GM21390 (cell line): ENCODE data around the gene SPAG17.

Experiments
- ATAC-seq: cut with Tn5 transposase; IDR thresholded peaks from one replicate; pipeline ENCODE4 v1.9.1; 2021; ENCODE audit not compliant: unreplicated experiment

SPAG17 gene

DNA sequence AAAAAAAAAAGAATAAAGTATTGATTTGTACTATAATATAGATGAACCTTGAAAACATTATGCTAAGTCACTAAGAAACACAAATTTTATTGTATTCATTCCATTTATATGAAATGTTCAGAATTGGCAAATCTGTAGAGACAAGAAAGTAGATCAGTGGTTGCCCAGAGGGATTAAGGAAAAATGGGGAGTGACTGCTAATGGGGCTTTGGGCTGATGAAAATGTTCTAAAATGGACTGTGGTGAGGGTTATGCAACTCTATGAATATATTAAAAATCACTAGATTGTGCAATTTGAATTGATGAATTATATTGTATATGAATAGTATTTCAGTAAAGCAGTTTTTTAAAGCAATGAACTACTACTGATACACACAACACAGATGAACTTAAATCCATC lies 265.7 kb downstream of the SPAG17 start:
- no peak for ATAC-seq

DNA sequence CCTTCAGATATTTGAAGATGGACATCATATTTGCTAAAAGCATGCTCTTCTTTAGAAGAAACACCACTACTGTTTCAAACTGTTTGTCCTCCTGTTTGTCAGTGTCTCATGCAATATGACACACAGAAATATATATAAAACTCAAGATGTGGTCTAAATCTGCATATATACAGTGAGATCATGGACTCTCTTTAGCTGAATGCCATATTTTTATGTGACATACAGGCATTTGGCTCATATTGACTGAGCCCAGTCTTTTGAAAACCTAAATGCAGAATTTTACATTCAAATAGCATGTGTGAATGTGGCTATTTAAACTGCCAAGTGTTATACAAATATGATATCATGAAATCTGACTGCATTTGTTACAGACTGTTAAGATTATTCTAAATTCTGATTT lies 274.0 kb downstream of the SPAG17 start:
- no peak for ATAC-seq

DNA sequence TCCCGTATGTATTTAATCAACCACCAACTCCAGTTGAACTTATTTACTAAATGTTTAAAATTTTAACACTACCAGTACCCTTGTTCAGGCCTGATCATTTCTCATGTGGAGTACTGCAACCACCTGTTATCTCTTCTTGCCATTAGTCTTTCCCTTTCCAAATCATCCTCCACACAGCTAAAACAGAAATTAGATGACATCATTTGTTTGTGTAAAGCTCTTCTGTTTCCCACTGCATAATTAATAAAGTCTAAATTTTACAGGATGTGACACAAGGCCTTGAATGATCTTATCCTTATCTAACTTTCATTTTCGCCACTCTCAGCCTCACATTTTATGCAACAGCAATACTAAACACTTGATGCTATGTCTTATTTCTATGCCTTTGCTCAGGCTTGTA lies 280.0 kb downstream of the SPAG17 start:
- ATAC-seq = no peak

DNA sequence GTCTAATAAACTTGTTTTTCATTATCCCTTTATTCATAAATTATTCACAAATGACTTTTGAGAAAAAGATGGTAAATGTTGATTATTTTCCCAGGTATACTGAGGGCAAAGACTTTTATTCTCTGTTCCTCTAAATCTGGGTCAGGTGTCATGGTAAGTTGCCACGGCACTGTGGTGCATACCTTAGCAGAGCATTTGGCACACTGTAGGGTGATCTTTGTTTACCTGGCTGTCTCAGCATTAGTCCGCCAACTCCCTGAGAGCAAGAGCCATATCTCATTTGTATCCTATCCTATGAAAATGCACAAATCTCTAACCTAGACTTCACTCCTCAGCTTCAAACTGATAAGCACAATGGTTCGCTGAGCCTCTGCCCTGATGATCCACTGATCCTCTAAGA lies 280.5 kb downstream of the SPAG17 start:
- no peak for ATAC-seq
